ENCODE data around the gene RAI1.

The RAI1 gene

GRCh38 chr17:17788967-17789366 lies 107.7 kb downstream of the RAI1 start:
- no peak overlapping the region for H3K4me3 ChIP-seq (replicated peaks; ENCODE audit: low read depth, low read length)
- no peak for DNase-seq (ENCODE audit: extremely low read depth, low read depth)
- no peak for TF ChIP-seq CTCF (IDR thresholded peaks at IDR 0.05; ENCODE audit: low read depth, low read length, missing control alignments)

- no peak for TF ChIP-seq CTCF (IDR thresholded peaks at IDR 0.05; ENCODE audit: low read depth, low read length, missing control alignments)
- DNase-seq (ENCODE audit: extremely low read depth, low read depth) = no peak
Observed at GRCh38 chr17:17789410-17789809, 108.2 kb downstream of the RAI1 start.

GRCh38 chr17:17789828-17790636 lies 108.8 kb downstream of the RAI1 start:
- H3K4me3 ChIP-seq (replicated peaks; ENCODE audit: low read depth, low read length) = no peak overlapping the region
- no peak for TF ChIP-seq CTCF (IDR thresholded peaks at IDR 0.05; ENCODE audit: low read depth, low read length, missing control alignments)
- DNase-seq (ENCODE audit: extremely low read depth, low read depth) = no peak

More at GRCh38 chr17:17789410-17789809, 108.2 kb downstream of the RAI1 start:
- H3K4me3 ChIP-seq (replicated peaks; ENCODE audit: low read depth, low read length) = no peak overlapping the region

GRCh38 chr17:17790637-17791464 lies 109.6 kb downstream of the RAI1 start:
- no peak for TF ChIP-seq CTCF (IDR thresholded peaks at IDR 0.05; ENCODE audit: low read depth, low read length, missing control alignments)
- H3K4me3 ChIP-seq (replicated peaks; ENCODE audit: low read depth, low read length) = no peak overlapping the region
- DNase-seq (ENCODE audit: extremely low read depth, low read depth) = no peak

- DNase-seq (ENCODE audit: extremely low read depth, low read depth) = no peak
- TF ChIP-seq CTCF (IDR thresholded peaks at IDR 0.05; ENCODE audit: low read depth, low read length, missing control alignments) = no peak
- no peak overlapping the region for H3K4me3 ChIP-seq (replicated peaks; ENCODE audit: low read depth, low read length)
Observed at GRCh38 chr17:17792037-17792550, 110.8 kb downstream of the RAI1 start.

- no peak for DNase-seq (ENCODE audit: extremely low read depth, low read depth)
- TF ChIP-seq CTCF (IDR thresholded peaks at IDR 0.05; ENCODE audit: low read depth, low read length, missing control alignments) = no peak
- H3K4me3 ChIP-seq (replicated peaks; ENCODE audit: low read depth, low read length) = no peak overlapping the region
Observed at GRCh38 chr17:17792551-17793377, 111.5 kb downstream of the RAI1 start.
